HG03432 (cell line): Measurements from ENCODE around the gene FOXK1.

ENCODE experiments used
- ATAC-seq: cut with Tn5 transposase; IDR thresholded peaks from one replicate; pipeline ENCODE4 v1.9.1; 2021; ENCODE audit warnings: mild to moderate bottlenecking, moderate library complexity; ENCODE audit not compliant: unreplicated experiment

Gene FOXK1

GRCh38 chr7:4742852-4743251 is 60.8 kb downstream of the FOXK1 start:
- no peak for ATAC-seq

- peak; percentile 89 for ATAC-seq
These were observed 62.5 kb downstream of the FOXK1 start for GRCh38 chr7:4744391-4745264.

- ATAC-seq, result peak; percentile 30
These were observed 63.3 kb downstream of the FOXK1 start for GRCh38 chr7:4745265-4745919.

- ATAC-seq, result no peak
These were observed 64.2 kb downstream of the FOXK1 start for GRCh38 chr7:4745971-4746919.

GRCh38 chr7:4747013-4747412 is 64.9 kb downstream of the FOXK1 start:
- ATAC-seq, result no peak

- no peak for ATAC-seq
These were observed 65.7 kb downstream of the FOXK1 start for GRCh38 chr7:4747746-4748145.

GRCh38 chr7:4748231-4748681 is 66.2 kb downstream of the FOXK1 start:
- no peak for ATAC-seq

GRCh38 chr7:4749363-4749762 is 67.3 kb downstream of the FOXK1 start:
- no peak for ATAC-seq

- no peak for ATAC-seq
These were observed 67.7 kb downstream of the FOXK1 start for GRCh38 chr7:4749798-4750197.

- ATAC-seq, result no peak
These were observed 69.4 kb downstream of the FOXK1 start for GRCh38 chr7:4751398-4751947.

- ATAC-seq, result peak; percentile 92
These were observed 71.7 kb downstream of the FOXK1 start for GRCh38 chr7:4753598-4754432.

GRCh38 chr7:4754433-4755010 is 72.4 kb downstream of the FOXK1 start:
- no peak for ATAC-seq

GRCh38 chr7:4755045-4755444 is 73.0 kb downstream of the FOXK1 start:
- ATAC-seq, result no peak

- no peak for ATAC-seq
These were observed 76.0 kb downstream of the FOXK1 start for GRCh38 chr7:4758111-4758510.

GRCh38 chr7:4758791-4759190 is 76.7 kb downstream of the FOXK1 start:
- no peak for ATAC-seq

GRCh38 chr7:4759211-4759610 is 77.1 kb downstream of the FOXK1 start:
- ATAC-seq, result no peak

GRCh38 chr7:4760952-4761351 is 78.9 kb downstream of the FOXK1 start:
- ATAC-seq, result no peak

- no peak for ATAC-seq
These were observed 80.3 kb downstream of the FOXK1 start for GRCh38 chr7:4762121-4763055.
